CD4-positive, alpha-beta T cell treated with Interleukin-10 for 1 hour (primary cell): Measurements from ENCODE around the gene TPST2.

Source experiments
- DNase-seq: peaks from one replicate; pipeline ENCODE4 v3.0.0-alpha.2; 2020

Gene TPST2

GRCh38 chr22:26486394-26486793 lies 103.5 kb downstream of the TPST2 start:
- DNase-seq, result no peak

- DNase-seq, result no peak
Measured at GRCh38 chr22:26485806-26486390, 104.0 kb downstream of the TPST2 start.

DNA sequence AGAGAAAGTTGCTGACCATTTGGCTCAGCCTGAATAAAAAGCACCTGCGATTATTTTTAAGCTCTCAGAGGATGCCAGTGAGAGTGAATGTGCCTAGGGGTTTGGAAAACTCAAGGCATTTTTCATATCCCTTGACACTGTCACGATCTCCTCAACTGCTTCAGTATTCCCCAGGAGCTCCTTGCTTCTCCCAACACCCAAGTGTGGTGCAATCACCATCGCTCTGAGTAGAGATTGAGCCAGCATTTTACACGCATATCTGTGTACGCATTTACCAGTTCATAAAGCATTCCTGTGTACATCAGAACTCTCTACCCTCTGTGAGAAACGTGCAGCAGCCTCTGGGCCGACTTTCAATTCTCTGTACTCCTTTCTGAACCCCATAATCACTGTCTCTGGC lies 104.9 kb downstream of the TPST2 start:
- no peak for DNase-seq

DNA sequence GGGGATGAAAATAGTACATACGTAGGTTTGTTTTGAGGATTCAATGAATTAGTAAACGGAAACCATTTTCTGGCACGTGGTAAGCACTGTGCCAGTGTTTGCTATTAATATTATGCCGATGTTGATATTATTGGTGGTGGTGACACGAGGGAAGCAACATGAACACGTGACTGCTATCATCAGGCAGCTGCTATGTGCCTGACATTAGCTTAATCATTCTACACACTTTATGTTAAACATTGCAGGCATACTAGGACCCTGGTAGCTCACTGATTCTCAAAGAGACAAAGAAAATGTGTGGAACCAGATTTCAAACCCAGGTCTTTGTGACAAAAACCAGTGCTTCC lies 105.6 kb downstream of the TPST2 start:
- peak; percentile 53 for DNase-seq

- peak; percentile 95 for DNase-seq
Measured at GRCh38 chr22:26483439-26484359, 106.2 kb downstream of the TPST2 start, which contains the start of the genes HPS4 and SRRD. Gene HPS4 (minus strand): TSS chr22:26483783. CDS start chr22:26481762, 2,021 bp downstream. Gene SRRD (plus strand): TSS chr22:26483877. CDS start chr22:26483891, 14 bp downstream.

DNA sequence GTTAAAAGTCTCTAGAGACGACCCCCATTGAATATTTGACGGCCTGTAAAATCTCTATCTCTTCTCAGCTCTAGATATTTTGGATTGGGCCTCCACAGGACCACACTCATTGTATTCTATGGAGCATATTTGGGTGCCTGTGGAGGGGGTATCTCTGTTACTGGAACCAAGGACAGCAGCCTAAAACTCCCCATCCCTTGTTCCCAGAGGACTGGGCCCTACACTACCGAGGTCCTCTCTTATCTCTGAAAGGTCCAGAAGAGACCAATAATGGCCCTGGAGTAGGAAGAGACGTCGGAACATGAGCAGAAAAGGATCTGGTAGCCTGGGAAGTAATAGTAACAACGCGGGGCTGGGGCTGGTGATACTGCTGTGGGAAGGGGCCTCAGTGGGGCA lies 106.9 kb downstream of the TPST2 start:
- no peak for DNase-seq

DNA sequence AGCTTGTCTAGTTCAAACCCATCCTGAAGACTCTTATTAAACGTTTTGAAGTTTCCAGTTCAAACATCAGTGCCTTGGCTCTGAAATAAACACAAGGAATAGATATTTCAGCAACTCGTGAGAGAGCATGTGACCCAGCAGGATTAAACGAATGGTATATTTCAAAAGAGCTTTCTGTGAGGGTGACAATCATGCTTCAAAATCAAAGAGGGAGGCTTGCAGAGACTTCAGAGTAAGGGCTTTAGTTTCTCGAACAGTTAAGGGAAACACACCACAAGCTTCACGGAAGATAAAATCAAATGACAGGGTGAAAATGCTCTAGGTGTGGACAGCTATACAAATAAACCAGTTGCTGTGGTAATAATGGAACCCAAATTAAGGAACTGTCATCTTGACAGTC lies 107.8 kb downstream of the TPST2 start:
- no peak for DNase-seq

GRCh38 chr22:26481694-26482093 lies 108.2 kb downstream of the TPST2 start:
- DNase-seq, result no peak

GRCh38 chr22:26481112-26481693 lies 108.7 kb downstream of the TPST2 start:
- DNase-seq, result no peak

DNA sequence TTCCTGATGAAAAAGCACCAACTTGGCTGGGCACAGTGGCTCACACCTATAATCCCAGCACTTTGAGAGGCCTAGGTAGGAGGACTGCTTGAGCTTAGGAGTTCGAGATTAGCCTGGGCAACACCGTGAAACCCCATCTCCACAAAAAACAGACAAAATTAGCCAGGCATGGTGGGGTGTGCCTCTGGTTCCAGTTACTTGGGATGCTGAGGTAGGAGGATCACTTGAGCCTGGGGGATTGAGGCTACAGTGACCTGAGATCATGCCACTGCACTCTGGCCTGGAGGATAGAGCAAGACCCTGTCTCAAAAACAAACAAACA lies 109.4 kb downstream of the TPST2 start:
- DNase-seq, result no peak

GRCh38 chr22:26479792-26480610 lies 109.9 kb downstream of the TPST2 start:
- DNase-seq, result no peak

DNA sequence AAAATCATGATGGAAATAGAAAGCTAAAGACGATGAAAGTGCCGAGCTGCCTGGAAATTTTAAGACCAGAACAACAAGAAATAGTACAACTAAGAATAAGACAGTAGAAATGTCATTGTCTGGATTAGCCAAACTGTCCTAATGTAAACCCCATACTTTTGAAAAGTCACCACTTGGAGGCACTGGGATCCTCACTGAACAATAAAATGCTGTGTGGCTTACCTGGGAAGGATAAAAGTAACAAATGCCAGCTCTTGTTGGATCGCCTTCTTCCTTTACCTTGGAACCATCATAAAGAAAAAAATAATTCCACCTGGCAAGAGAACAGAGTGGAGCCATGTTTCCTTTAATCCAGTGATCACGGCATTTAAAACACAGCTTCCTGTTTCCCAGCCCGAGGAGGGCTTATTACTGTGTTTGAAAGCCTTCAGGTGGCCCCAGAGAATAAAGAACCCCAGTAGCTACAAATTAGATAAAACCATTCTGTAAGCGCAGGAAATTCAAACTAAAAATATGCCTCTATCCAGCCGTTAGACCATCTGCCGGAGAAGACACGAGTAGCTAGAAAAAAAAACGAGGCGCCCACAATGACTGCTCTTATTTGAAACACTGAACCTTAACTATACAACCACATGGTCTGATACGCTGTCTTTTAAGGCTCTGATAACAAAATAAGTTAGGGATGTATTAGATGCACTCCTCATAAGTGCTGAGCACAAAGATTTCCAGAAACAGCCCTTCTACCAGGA lies 110.7 kb downstream of the TPST2 start:
- peak; percentile 5 for DNase-seq

DNA sequence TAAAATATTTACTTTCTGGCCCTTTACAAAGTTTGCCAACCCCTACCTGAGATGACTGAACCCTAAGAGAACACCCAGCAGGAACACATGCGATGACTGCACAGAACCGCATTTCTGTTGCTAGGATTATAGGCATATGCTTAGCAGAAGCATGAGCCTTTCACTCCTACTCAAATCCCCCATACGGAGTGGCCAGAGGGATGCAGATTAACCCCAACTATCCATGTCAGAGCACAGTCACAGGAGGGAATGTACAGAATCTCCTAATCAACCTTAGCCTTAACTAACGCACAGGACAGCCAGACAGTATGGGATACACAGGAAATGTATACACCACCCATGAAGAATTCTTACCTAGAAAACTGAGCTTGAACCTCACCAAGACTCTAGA lies 112.6 kb downstream of the TPST2 start:
- no peak for DNase-seq

DNA sequence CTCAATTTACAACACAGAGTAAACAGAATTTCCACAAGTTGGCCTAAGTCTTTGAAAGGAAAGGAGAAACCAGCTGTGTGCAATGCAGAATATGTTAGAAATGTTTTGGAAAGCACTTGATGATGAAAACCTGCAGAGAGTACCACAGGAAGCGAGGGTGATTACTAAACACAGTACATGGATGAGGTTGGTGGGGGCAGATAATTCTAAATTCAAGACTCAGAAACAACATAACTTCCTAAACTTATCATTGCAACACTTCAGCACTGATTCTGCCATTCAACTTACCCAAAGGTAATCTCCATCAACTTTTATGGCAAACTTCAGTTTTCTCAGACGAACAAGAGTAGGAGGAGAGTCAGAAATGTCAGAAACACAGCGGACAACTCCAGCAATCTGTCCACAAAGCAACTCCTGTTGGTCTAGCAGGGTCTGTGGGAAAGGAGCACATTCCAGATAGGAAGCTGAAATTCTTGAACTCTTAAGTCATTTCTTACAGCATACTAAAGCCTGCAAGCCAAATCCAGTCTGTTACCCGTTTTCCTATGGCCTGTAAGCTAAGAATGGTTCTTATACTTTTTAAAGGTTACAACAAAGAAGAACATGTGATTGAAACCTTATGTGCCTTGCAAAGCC lies 113.1 kb downstream of the TPST2 start:
- DNase-seq, result no peak

- DNase-seq, result no peak
Measured at GRCh38 chr22:26474682-26475081, 115.2 kb downstream of the TPST2 start.
